ENCODE results near the gene GLI3. TPM values are rescaled to one million over a fixed set of nuclear protein-coding genes. Genes with fewer than 3 reads are reported as not detected.

GLI3 gene
- total RNA-seq, 3 donors from 2014 or later: 0.03 to 0.24 (median 0.13) TPM

GRCh38 chr7:42097752-42098151 lies 139.3 kb downstream of the GLI3 start:
- DNase-seq (no peak), ATAC-seq (no peak)
- no peak overlapping the region for H3K4me3 Mint-ChIP-seq
- H3K36me3 Mint-ChIP-seq (ENCODE audit: insufficient read depth): no peaks in the 10 kb centered on the region
- H3K4me1 Mint-ChIP-seq (ENCODE audit: low read depth): no peaks in the 10 kb centered on the region
- no peaks in the 10 kb centered on the region for H3K9me3 Mint-ChIP-seq
- H3K27me3 Mint-ChIP-seq (ENCODE audit: low read depth): no peaks in the 10 kb centered on the region

GRCh38 chr7:42096681-42097561 lies 140.1 kb downstream of the GLI3 start:
- no peak for DNase-seq
- H3K4me3 Mint-ChIP-seq: no peak overlapping the region
- no peaks in the 10 kb centered on the region for H3K27me3 Mint-ChIP-seq (ENCODE audit: low read depth)
- no peaks in the 10 kb centered on the region for H3K36me3 Mint-ChIP-seq (ENCODE audit: insufficient read depth)
- H3K9me3 Mint-ChIP-seq: no peaks in the 10 kb centered on the region
- ATAC-seq: no peak
- no peaks in the 10 kb centered on the region for H3K4me1 Mint-ChIP-seq (ENCODE audit: low read depth)

- ATAC-seq (no peak), DNase-seq (no peak)
- Mint-ChIP-seq H3K9me3 (no peaks in the 10 kb centered on the region), H3K4me1 (ENCODE audit: low read depth) (no peaks in the 10 kb centered on the region), H3K4me3 (no peak overlapping the region), H3K27me3 (ENCODE audit: low read depth) (no peaks in the 10 kb centered on the region), H3K36me3 (ENCODE audit: insufficient read depth) (no peaks in the 10 kb centered on the region)
Measured at GRCh38 chr7:42096268-42096667, 140.7 kb downstream of the GLI3 start.

- no peaks in the 10 kb centered on the region for H3K27me3 Mint-ChIP-seq (ENCODE audit: low read depth)
- DNase-seq (no peak), ATAC-seq (no peak)
- H3K4me1 Mint-ChIP-seq (ENCODE audit: low read depth): no peaks in the 10 kb centered on the region
- H3K4me3 Mint-ChIP-seq: no peak overlapping the region
- H3K9me3 Mint-ChIP-seq: no peaks in the 10 kb centered on the region
- H3K36me3 Mint-ChIP-seq (ENCODE audit: insufficient read depth): no peaks in the 10 kb centered on the region
Measured at GRCh38 chr7:42095791-42096190, 141.2 kb downstream of the GLI3 start.

DNA sequence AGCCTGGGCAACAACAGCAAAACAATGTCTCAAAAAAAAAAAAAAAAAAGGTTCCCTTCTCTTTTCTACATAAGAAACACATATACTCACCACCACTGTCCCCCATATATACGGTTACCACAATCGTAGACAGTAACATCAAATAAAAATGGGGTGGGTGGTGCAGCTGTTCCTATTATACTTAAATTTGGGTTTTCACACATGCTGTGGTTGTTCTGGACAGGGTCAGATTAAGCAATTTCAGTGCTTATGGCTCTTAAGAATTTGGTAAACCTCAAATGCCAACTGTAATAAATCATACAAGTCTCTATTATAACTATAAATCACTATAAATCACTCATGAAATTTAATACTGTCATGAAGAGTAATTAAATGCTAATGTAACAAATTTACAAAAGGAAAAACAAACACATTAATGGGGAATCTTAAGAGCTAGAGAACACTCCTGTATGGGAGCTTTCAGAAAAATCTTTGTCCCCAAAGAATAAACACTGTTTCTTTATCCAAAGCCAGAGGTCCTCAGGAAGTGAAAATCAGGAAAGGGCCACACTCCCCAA lies 143.6 kb downstream of the GLI3 start:
- no peak for ATAC-seq
- no peak for DNase-seq
- no peaks in the 10 kb centered on the region for H3K36me3 Mint-ChIP-seq (ENCODE audit: insufficient read depth)
- no peaks in the 10 kb centered on the region for H3K9me3 Mint-ChIP-seq
- no peaks in the 10 kb centered on the region for H3K4me1 Mint-ChIP-seq (ENCODE audit: low read depth)
- no peaks in the 10 kb centered on the region for H3K27me3 Mint-ChIP-seq (ENCODE audit: low read depth)
- H3K4me3 Mint-ChIP-seq: no peak overlapping the region

GRCh38 chr7:42091461-42092291 lies 145.3 kb downstream of the GLI3 start:
- DNase-seq (no peak), ATAC-seq (no peak)
- H3K27me3 Mint-ChIP-seq (ENCODE audit: low read depth): no peaks in the 10 kb centered on the region
- no peak overlapping the region for H3K4me3 Mint-ChIP-seq
- no peaks in the 10 kb centered on the region for H3K36me3 Mint-ChIP-seq (ENCODE audit: insufficient read depth)
- no peaks in the 10 kb centered on the region for H3K4me1 Mint-ChIP-seq (ENCODE audit: low read depth)
- H3K9me3 Mint-ChIP-seq: no peaks in the 10 kb centered on the region

GRCh38 chr7:42090806-42091205 lies 146.2 kb downstream of the GLI3 start:
- DNase-seq: no peak
- Mint-ChIP-seq H3K9me3 (no peaks in the 10 kb centered on the region), H3K36me3 (ENCODE audit: insufficient read depth) (no peaks in the 10 kb centered on the region), H3K4me1 (ENCODE audit: low read depth) (no peaks in the 10 kb centered on the region), H3K4me3 (no peak overlapping the region), H3K27me3 (ENCODE audit: low read depth) (no peaks in the 10 kb centered on the region)
- ATAC-seq: no peak

- no peak for ATAC-seq
Measured at GRCh38 chr7:42090056-42090455, 147.0 kb downstream of the GLI3 start.

DNA sequence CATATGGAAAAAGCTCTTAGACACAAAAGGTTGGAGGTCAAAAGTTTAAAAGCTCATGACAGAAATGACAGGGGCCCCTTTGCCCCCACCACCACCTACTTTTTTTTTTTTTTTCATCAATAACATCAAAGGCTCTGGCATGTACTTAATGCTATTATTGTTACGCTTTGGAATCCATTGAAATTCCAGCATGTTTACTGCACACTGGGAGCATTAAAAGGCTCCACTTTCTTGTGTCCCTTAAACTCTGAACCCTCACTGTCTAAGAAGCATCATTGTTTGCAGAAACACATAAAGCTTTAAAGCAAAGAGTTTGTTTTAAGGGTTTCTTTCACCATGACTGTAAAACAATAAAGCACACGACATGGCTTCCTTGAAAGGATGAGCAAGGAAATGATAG lies 149.4 kb downstream of the GLI3 start:
- no peak for DNase-seq
- Mint-ChIP-seq H3K36me3 (ENCODE audit: insufficient read depth) (no peaks in the 10 kb centered on the region), H3K9me3 (no peaks in the 10 kb centered on the region), H3K4me3 (no peak overlapping the region), H3K27me3 (ENCODE audit: low read depth) (peaks cover 2% of the 10 kb centered on the region), H3K4me1 (ENCODE audit: low read depth) (no peaks in the 10 kb centered on the region)
- no peak for ATAC-seq

More at GRCh38 chr7:42090056-42090455, 147.0 kb downstream of the GLI3 start:
- no peaks in the 10 kb centered on the region for H3K4me1 Mint-ChIP-seq (ENCODE audit: low read depth)
- no peaks in the 10 kb centered on the region for H3K9me3 Mint-ChIP-seq
- DNase-seq: no peak
- H3K27me3 Mint-ChIP-seq (ENCODE audit: low read depth): no peaks in the 10 kb centered on the region
- no peaks in the 10 kb centered on the region for H3K36me3 Mint-ChIP-seq (ENCODE audit: insufficient read depth)
- no peak overlapping the region for H3K4me3 Mint-ChIP-seq

GRCh38 chr7:42085531-42085930 lies 151.5 kb downstream of the GLI3 start:
- no peaks in the 10 kb centered on the region for H3K4me1 Mint-ChIP-seq (ENCODE audit: low read depth)
- H3K4me3 Mint-ChIP-seq: no peak overlapping the region
- peaks cover 4% of the 10 kb centered on the region for H3K27me3 Mint-ChIP-seq (ENCODE audit: low read depth)
- H3K36me3 Mint-ChIP-seq (ENCODE audit: insufficient read depth): no peaks in the 10 kb centered on the region
- DNase-seq (no peak), ATAC-seq (no peak)
- no peaks in the 10 kb centered on the region for H3K9me3 Mint-ChIP-seq

DNA sequence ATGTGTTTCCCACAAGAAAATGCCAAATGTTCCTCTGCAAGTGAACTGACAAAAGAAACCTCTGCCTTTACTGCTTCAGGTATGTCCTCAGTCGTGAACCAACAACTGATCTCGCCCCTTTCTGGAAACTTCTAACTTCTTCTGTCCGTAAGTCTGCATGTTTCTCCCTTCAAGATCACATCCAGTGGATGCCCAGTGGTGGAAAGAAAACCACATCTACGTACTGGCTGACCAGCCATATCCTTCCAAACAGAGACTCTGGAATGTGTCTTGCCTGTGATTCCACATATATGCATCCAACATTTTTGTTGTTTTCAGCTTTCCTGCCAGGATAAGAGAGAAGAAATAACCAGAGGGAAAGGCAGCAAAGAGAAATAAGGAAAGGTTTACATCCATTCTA lies 152.7 kb downstream of the GLI3 start:
- no peak for DNase-seq
- H3K4me3 Mint-ChIP-seq: no peak overlapping the region
- no peak for ATAC-seq
- peaks cover 4% of the 10 kb centered on the region for H3K27me3 Mint-ChIP-seq (ENCODE audit: low read depth)
- H3K4me1 Mint-ChIP-seq (ENCODE audit: low read depth): no peaks in the 10 kb centered on the region
- H3K36me3 Mint-ChIP-seq (ENCODE audit: insufficient read depth): no peaks in the 10 kb centered on the region
- no peaks in the 10 kb centered on the region for H3K9me3 Mint-ChIP-seq

- Mint-ChIP-seq H3K4me3 (no peak overlapping the region), H3K27me3 (ENCODE audit: low read depth) (peaks cover 4% of the 10 kb centered on the region), H3K36me3 (ENCODE audit: insufficient read depth) (no peaks in the 10 kb centered on the region), H3K4me1 (ENCODE audit: low read depth) (no peaks in the 10 kb centered on the region), H3K9me3 (no peaks in the 10 kb centered on the region)
- no peak for DNase-seq
- ATAC-seq: no peak
Measured at GRCh38 chr7:42083284-42083683, 153.7 kb downstream of the GLI3 start.

DNA sequence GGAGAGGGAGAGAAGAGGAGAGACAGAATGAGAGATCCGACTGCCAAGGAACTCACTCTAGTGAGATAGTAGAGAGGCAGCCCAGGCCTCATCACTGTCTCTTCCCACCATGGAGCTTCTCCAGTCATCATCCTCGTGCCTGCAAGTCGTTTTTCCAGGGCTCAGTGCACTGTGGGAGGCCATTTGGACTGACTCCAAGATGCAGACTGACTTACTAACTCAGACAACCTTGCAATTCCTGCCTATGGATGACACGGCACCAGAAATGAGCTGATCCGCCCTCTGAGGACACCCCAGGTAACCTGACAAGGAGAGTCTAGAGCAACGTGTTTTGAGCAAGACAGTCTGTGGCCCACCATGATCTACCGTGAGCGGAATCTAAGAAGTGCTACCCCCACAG lies 154.9 kb downstream of the GLI3 start:
- no peaks in the 10 kb centered on the region for H3K9me3 Mint-ChIP-seq

DNA sequence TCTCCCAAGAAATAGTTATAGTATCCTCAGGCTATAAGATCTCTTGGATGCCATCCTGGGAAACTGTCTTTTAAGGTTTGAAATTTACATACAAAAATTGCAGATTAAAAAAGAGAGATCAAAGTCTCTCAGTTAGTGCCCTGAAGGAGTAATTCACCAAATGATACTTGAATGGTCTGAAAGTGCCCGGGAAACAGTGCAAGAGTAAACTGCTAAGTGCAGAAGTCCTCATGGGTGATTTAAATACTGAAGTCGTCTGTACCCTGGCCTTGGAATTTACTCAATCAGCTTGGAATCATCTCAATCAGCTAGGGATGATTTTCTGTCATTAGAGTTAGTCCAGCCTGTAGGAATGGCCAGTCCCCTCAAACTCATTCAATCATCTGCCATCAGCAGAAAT lies 155.3 kb downstream of the GLI3 start:
- Mint-ChIP-seq H3K9me3 (no peaks in the 10 kb centered on the region), H3K4me3 (no peak overlapping the region), H3K36me3 (ENCODE audit: insufficient read depth) (no peaks in the 10 kb centered on the region), H3K4me1 (ENCODE audit: low read depth) (no peaks in the 10 kb centered on the region), H3K27me3 (ENCODE audit: low read depth) (peaks cover 4% of the 10 kb centered on the region)
- no peak for ATAC-seq
- no peak for DNase-seq

More for the DNA sequence above, 154.9 kb downstream of the GLI3 start:
- Mint-ChIP-seq H3K4me3 (no peak overlapping the region), H3K36me3 (ENCODE audit: insufficient read depth) (no peaks in the 10 kb centered on the region), H3K27me3 (ENCODE audit: low read depth) (peaks cover 4% of the 10 kb centered on the region), H3K4me1 (ENCODE audit: low read depth) (no peaks in the 10 kb centered on the region)
- DNase-seq (no peak), ATAC-seq (no peak)
